Liver (tissue), 2 donors: ENCODE results near the gene GNAI3.

Source experiments
- TF ChIP-seq, protein P1 (sequence below): fragments of 150-350 bp; IDR thresholded peaks from 2 replicates; pipeline ENCODE4 v1.5.1; 2017; ENCODE audit warnings: improper control_type of control experiment, low read depth, low read length; ENCODE audit not compliant: missing input control
- TF ChIP-seq, protein P2 (sequence below): IDR thresholded peaks from 2 replicates; pipeline ENCODE4 v1.6.1; 2016; ENCODE audit warnings: antibody characterized with exemption
- donor health status: healthy.

DNA sequence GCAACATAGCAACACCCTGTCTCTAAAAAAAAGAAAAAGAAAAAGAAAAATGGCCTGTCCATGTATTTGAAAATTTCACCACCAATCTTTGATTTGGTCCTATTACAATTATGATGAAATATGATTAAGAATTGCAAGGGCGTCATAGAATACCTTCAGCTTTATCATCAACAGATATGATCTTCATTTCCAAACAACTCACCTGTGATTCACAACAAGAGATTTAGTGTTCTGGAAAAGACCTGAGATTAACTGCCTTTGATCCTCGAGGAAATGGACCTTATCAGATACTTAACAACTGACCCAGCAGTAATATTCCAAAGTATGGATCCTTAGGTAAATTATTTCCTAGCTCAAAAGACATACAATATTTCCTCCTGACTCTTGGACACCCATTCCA lies 104.0 kb downstream of the GNAI3 start:
- TF ChIP-seq, protein P1, sequence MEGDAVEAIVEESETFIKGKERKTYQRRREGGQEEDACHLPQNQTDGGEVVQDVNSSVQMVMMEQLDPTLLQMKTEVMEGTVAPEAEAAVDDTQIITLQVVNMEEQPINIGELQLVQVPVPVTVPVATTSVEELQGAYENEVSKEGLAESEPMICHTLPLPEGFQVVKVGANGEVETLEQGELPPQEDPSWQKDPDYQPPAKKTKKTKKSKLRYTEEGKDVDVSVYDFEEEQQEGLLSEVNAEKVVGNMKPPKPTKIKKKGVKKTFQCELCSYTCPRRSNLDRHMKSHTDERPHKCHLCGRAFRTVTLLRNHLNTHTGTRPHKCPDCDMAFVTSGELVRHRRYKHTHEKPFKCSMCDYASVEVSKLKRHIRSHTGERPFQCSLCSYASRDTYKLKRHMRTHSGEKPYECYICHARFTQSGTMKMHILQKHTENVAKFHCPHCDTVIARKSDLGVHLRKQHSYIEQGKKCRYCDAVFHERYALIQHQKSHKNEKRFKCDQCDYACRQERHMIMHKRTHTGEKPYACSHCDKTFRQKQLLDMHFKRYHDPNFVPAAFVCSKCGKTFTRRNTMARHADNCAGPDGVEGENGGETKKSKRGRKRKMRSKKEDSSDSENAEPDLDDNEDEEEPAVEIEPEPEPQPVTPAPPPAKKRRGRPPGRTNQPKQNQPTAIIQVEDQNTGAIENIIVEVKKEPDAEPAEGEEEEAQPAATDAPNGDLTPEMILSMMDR: no peak
- TF ChIP-seq, protein P2, sequence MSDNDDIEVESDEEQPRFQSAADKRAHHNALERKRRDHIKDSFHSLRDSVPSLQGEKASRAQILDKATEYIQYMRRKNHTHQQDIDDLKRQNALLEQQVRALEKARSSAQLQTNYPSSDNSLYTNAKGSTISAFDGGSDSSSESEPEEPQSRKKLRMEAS: no peak
